Karpas-422 (cell line): ENCODE measurements around the gene RXRA. TPM values are rescaled to one million over a fixed set of nuclear protein-coding genes. Genes with fewer than 3 reads are reported as not detected.

ENCODE experiments used
- DNase-seq: peaks from one replicate; pipeline ENCODE4 v3.0.0-alpha.2; 2015
- H2AFZ ChIP-seq: fragments of 200-600 bp; sonication (generic); 2 replicates; pipeline ENCODE4 v1.6.1; 2014; ENCODE audit warnings: antibody characterized with exemption, low read length, mixed read lengths
- H3K27ac ChIP-seq: fragments of 200-600 bp; sonication (generic); 2 replicates; pipeline ENCODE4 v1.5.1; 2014; ENCODE audit warnings: mild to moderate bottlenecking, low read length, moderate library complexity
- H3K27me3 ChIP-seq: fragments of 200-600 bp; sonication (generic); 2 replicates; pipeline ENCODE4 v1.6.1; 2014; ENCODE audit warnings: low read length, mixed read lengths
- H3K36me3 ChIP-seq: fragments of 200-600 bp; sonication (generic); 2 replicates; pipeline ENCODE4 v1.6.1; 2014; ENCODE audit warnings: low read length, mixed read lengths; ENCODE audit not compliant: insufficient read depth
- H3K4me1 ChIP-seq: fragments of 200-600 bp; sonication (generic); 2 replicates; pipeline ENCODE4 v1.6.1; 2014; ENCODE audit warnings: mild to moderate bottlenecking, low read length, mixed read lengths
- H3K4me2 ChIP-seq: fragments of 200-600 bp; sonication (generic); 2 replicates; pipeline ENCODE4 v1.6.1; 2014; ENCODE audit warnings: low read length, low read depth, mild to moderate bottlenecking; ENCODE audit not compliant: poor library complexity, severe bottlenecking
- H3K4me3 ChIP-seq: fragments of 200-600 bp; sonication (generic); 2 replicates; pipeline ENCODE4 v1.5.1; 2014; ENCODE audit warnings: mild to moderate bottlenecking, antibody characterized with exemption, low read length, mixed read lengths
- H3K79me2 ChIP-seq: fragments of 200-600 bp; sonication (generic); 2 replicates; pipeline ENCODE4 v1.6.1; 2014; ENCODE audit warnings: mild to moderate bottlenecking, low read length, mixed read lengths
- H3K9ac ChIP-seq: fragments of 200-600 bp; sonication (generic); 2 replicates; pipeline ENCODE4 v1.6.0; 2014; ENCODE audit warnings: low read length
- H3K9me2 ChIP-seq: fragments of 200-600 bp; sonication (generic), shearing (Covaris generic); replicated peaks from 2 replicates; pipeline ENCODE4 v1.6.0; 2014; ENCODE audit warnings: mild to moderate bottlenecking, low read length, moderate library complexity; ENCODE audit not compliant: insufficient read depth
- H3K9me3 ChIP-seq: fragments of 300-700, 200-600 bp; sonication (generic); 2 replicates; pipeline ENCODE4 v1.6.1; 2014; ENCODE audit warnings: low read length, mixed read lengths
- H4K20me1 ChIP-seq: fragments of 200-600 bp; sonication (generic); 2 replicates; pipeline ENCODE4 v1.6.1; 2014; ENCODE audit warnings: mild to moderate bottlenecking, antibody characterized with exemption, low read length, low read depth; ENCODE audit not compliant: insufficient read depth
- total RNA-seq: library from RNA; depleted of rRNA; stranded (reverse); fragments of >200 nt; shearing (Covaris generic); gene quantifications from 2 replicates; pipeline ENCODE4 v1.2.3, GENCODE V29; 2014; ENCODE audit warnings: low replicate concordance

Gene RXRA
- total RNA-seq, 1 experiment from 2014 or later = not detected

- H3K4me2 ChIP-seq = no peak overlapping the region
- H3K9me2 ChIP-seq = no peaks in the 10 kb centered on the region
- H3K27ac ChIP-seq = no peak overlapping the region
- H3K9ac ChIP-seq = no peak overlapping the region
- DNase-seq = no peak
- no peak overlapping the region for H2AFZ ChIP-seq
- H3K4me3 ChIP-seq = no peak overlapping the region
- H3K9me3 ChIP-seq = no peaks in the 10 kb centered on the region
- no peaks in the 10 kb centered on the region for H3K79me2 ChIP-seq
- no peaks in the 10 kb centered on the region for H3K4me1 ChIP-seq
- H4K20me1 ChIP-seq = no peaks in the 10 kb centered on the region
- no peaks in the 10 kb centered on the region for H3K36me3 ChIP-seq
- no peaks in the 10 kb centered on the region for H3K27me3 ChIP-seq
Measured at GRCh38 chr9:134463280-134463679, 137.0 kb downstream of the RXRA start.

- no peak for DNase-seq
- H3K9me3 ChIP-seq = no peaks in the 10 kb centered on the region
- H3K9ac ChIP-seq = no peak overlapping the region
- no peaks in the 10 kb centered on the region for H3K36me3 ChIP-seq
- H4K20me1 ChIP-seq = no peaks in the 10 kb centered on the region
- H3K79me2 ChIP-seq = no peaks in the 10 kb centered on the region
- H3K4me3 ChIP-seq = no peak overlapping the region
- H3K27me3 ChIP-seq = no peaks in the 10 kb centered on the region
- no peaks in the 10 kb centered on the region for H3K4me1 ChIP-seq
- H3K27ac ChIP-seq = no peak overlapping the region
- no peak overlapping the region for H3K4me2 ChIP-seq
- H2AFZ ChIP-seq = no peak overlapping the region
- no peaks in the 10 kb centered on the region for H3K9me2 ChIP-seq
Measured at GRCh38 chr9:134466869-134467616, 140.8 kb downstream of the RXRA start.

- H3K36me3 ChIP-seq = no peaks in the 10 kb centered on the region
- H3K79me2 ChIP-seq = no peaks in the 10 kb centered on the region
- no peak overlapping the region for H3K27ac ChIP-seq
- no peak overlapping the region for H3K9ac ChIP-seq
- H3K27me3 ChIP-seq = no peaks in the 10 kb centered on the region
- no peak for DNase-seq
- H3K9me3 ChIP-seq = no peaks in the 10 kb centered on the region
- no peaks in the 10 kb centered on the region for H3K9me2 ChIP-seq
- no peaks in the 10 kb centered on the region for H3K4me1 ChIP-seq
- H2AFZ ChIP-seq = no peak overlapping the region
- no peak overlapping the region for H3K4me2 ChIP-seq
- H4K20me1 ChIP-seq = no peaks in the 10 kb centered on the region
- no peak overlapping the region for H3K4me3 ChIP-seq
Measured at GRCh38 chr9:134468358-134468757, 142.1 kb downstream of the RXRA start.

- H3K4me3 ChIP-seq = no peak overlapping the region
- H3K4me1 ChIP-seq = no peaks in the 10 kb centered on the region
- no peaks in the 10 kb centered on the region for H3K9me3 ChIP-seq
- H3K79me2 ChIP-seq = no peaks in the 10 kb centered on the region
- H4K20me1 ChIP-seq = no peaks in the 10 kb centered on the region
- DNase-seq = no peak
- H3K36me3 ChIP-seq = no peaks in the 10 kb centered on the region
- no peak overlapping the region for H3K27ac ChIP-seq
- H3K27me3 ChIP-seq = no peaks in the 10 kb centered on the region
- H3K9me2 ChIP-seq = no peaks in the 10 kb centered on the region
- H2AFZ ChIP-seq = no peak overlapping the region
- no peak overlapping the region for H3K4me2 ChIP-seq
- H3K9ac ChIP-seq = no peak overlapping the region
Measured at GRCh38 chr9:134469041-134469875, 143.0 kb downstream of the RXRA start.

GRCh38 chr9:134472256-134472655, 146.0 kb downstream of the RXRA start:
- Histone ChIP-seq H3K9me3 (no peaks in the 10 kb centered on the region), H3K36me3 (no peaks in the 10 kb centered on the region), H3K4me2 (no peak overlapping the region), H3K79me2 (no peaks in the 10 kb centered on the region), H3K4me3 (no peak overlapping the region), H3K9me2 (no peaks in the 10 kb centered on the region), H3K27ac (no peak overlapping the region), H2AFZ (no peak overlapping the region), H4K20me1 (no peaks in the 10 kb centered on the region), H3K4me1 (no peaks in the 10 kb centered on the region), H3K9ac (no peak overlapping the region), H3K27me3 (no peaks in the 10 kb centered on the region)
- DNase-seq = no peak

- no peaks in the 10 kb centered on the region for H3K4me1 ChIP-seq
- no peak overlapping the region for H3K9ac ChIP-seq
- H3K27me3 ChIP-seq = no peaks in the 10 kb centered on the region
- H3K27ac ChIP-seq = no peak overlapping the region
- H4K20me1 ChIP-seq = no peaks in the 10 kb centered on the region
- H3K79me2 ChIP-seq = no peaks in the 10 kb centered on the region
- no peaks in the 10 kb centered on the region for H3K9me3 ChIP-seq
- no peaks in the 10 kb centered on the region for H3K36me3 ChIP-seq
- no peaks in the 10 kb centered on the region for H3K9me2 ChIP-seq
- no peak overlapping the region for H3K4me3 ChIP-seq
- no peak for DNase-seq
- H2AFZ ChIP-seq = no peak overlapping the region
- H3K4me2 ChIP-seq = no peak overlapping the region
Measured at GRCh38 chr9:134473141-134474054, 147.1 kb downstream of the RXRA start.

GRCh38 chr9:134474055-134474370, 147.8 kb downstream of the RXRA start:
- H3K36me3 ChIP-seq = no peaks in the 10 kb centered on the region
- DNase-seq = no peak
- no peaks in the 10 kb centered on the region for H3K79me2 ChIP-seq
- H2AFZ ChIP-seq = no peak overlapping the region
- no peaks in the 10 kb centered on the region for H3K9me3 ChIP-seq
- no peaks in the 10 kb centered on the region for H3K27me3 ChIP-seq
- no peak overlapping the region for H3K9ac ChIP-seq
- H4K20me1 ChIP-seq = no peaks in the 10 kb centered on the region
- no peak overlapping the region for H3K4me3 ChIP-seq
- no peaks in the 10 kb centered on the region for H3K9me2 ChIP-seq
- H3K4me2 ChIP-seq = no peak overlapping the region
- no peaks in the 10 kb centered on the region for H3K4me1 ChIP-seq
- no peak overlapping the region for H3K27ac ChIP-seq
